OCI-LY1 (cell line): ENCODE measurements around the gene CNOT3.

Experiments used
- H2AFZ ChIP-seq: fragments of 200-600 bp; sonication (generic), shearing (Covaris generic); 2 replicates; pipeline ENCODE4 v1.6.0; 2014; ENCODE audit warnings: antibody characterized with exemption, mild to moderate bottlenecking, low read length
- H3F3A ChIP-seq: fragments of 200-600 bp; sonication (generic), shearing (Covaris generic); 2 replicates; pipeline ENCODE4 v1.6.0; 2014; ENCODE audit warnings: mild to moderate bottlenecking, antibody characterized with exemption, low read length, moderate library complexity; ENCODE audit not compliant: insufficient read depth
- H3K27ac ChIP-seq: fragments of 200-600 bp; sonication (generic); 2 replicates; pipeline ENCODE4 v1.5.1; 2014; ENCODE audit warnings: low read length, mixed run types, mild to moderate bottlenecking, low read depth; ENCODE audit not compliant: poor library complexity, severe bottlenecking
- H3K27me3 ChIP-seq: fragments of 200-600 bp; sonication (generic); 2 replicates; pipeline ENCODE4 v1.6.0; 2014; ENCODE audit warnings: antibody characterized with exemption, mild to moderate bottlenecking, low read length, moderate library complexity; ENCODE audit not compliant: insufficient read depth
- H3K36me3 ChIP-seq: fragments of 200-600 bp; sonication (generic); 2 replicates; pipeline ENCODE4 v1.6.1; 2014; ENCODE audit warnings: mild to moderate bottlenecking, antibody characterized with exemption, low read length, moderate library complexity, mixed read lengths; ENCODE audit not compliant: insufficient read depth
- H3K4me1 ChIP-seq: fragments of 200-600 bp; sonication (generic); 2 replicates; pipeline ENCODE4 v1.5.1; 2014; ENCODE audit warnings: mild to moderate bottlenecking, low read length, moderate library complexity; ENCODE audit not compliant: insufficient read depth, severe bottlenecking
- H3K4me2 ChIP-seq: fragments of 200-600 bp; sonication (generic), shearing (Covaris generic); 2 replicates; pipeline ENCODE4 v1.6.1; 2014; ENCODE audit warnings: low read length
- H3K4me3 ChIP-seq: fragments of 200-600 bp; sonication (generic); 2 replicates; pipeline ENCODE4 v1.5.1; 2014; ENCODE audit warnings: low read length, low read depth, mild to moderate bottlenecking, mixed read lengths; ENCODE audit not compliant: poor library complexity, severe bottlenecking
- H3K79me2 ChIP-seq: fragments of 200-600 bp; shearing (Covaris generic); 2 replicates; pipeline ENCODE4 v1.6.1; 2016; ENCODE audit warnings: mixed run types, low read length, mixed read lengths; ENCODE audit not compliant: insufficient read depth
- H3K9ac ChIP-seq: fragments of 200-600 bp; sonication (generic), shearing (Covaris generic); 2 replicates; pipeline ENCODE4 v1.6.1; 2014; ENCODE audit warnings: mild to moderate bottlenecking, low read length, mixed read lengths
- H3K9me2 ChIP-seq: fragments of 200-600 bp; sonication (generic), shearing (Covaris generic); 2 replicates; pipeline ENCODE4 v1.6.1; 2014; ENCODE audit warnings: low read depth, mild to moderate bottlenecking, low read length, mixed read lengths
- H3K9me3 ChIP-seq: fragments of 200-600 bp; shearing (Covaris generic); 2 replicates; pipeline ENCODE4 v1.6.1; 2014; ENCODE audit warnings: low read length, mixed read lengths
- H4K20me1 ChIP-seq: fragments of 200-600 bp; sonication (generic), shearing (Covaris generic); 2 replicates; pipeline ENCODE4 v1.6.0; 2016; ENCODE audit warnings: mild to moderate bottlenecking, low read length; ENCODE audit not compliant: insufficient read depth
- CTCF ChIP-seq: fragments of 200-600 bp; sonication (generic), shearing (Covaris generic); IDR thresholded peaks from 2 replicates; pipeline ENCODE4 v1.5.1; 2017; ENCODE audit warnings: mild to moderate bottlenecking, antibody characterized with exemption, low read length, moderate library complexity, mixed read lengths
- EZH2 ChIP-seq: fragments of 200-600 bp; sonication (generic), shearing (Covaris generic); IDR thresholded peaks from 2 replicates; pipeline ENCODE4 v1.8.0; 2017; ENCODE audit warnings: borderline replicate concordance, mixed run types, mild to moderate bottlenecking, antibody characterized with exemption, low read length, moderate library complexity, mixed read lengths

The CNOT3 gene

GRCh38 chr19:54203151-54203611, 65.6 kb downstream of the CNOT3 start:
- Histone ChIP-seq H3K27me3 (no peaks in the 10 kb centered on the region), H4K20me1 (no peaks in the 10 kb centered on the region; the same call in 1 of the 2 replicates), H2AFZ (no peak overlapping the region), H3K9me2 (no peaks in the 10 kb centered on the region), H3F3A (peaks cover 6% of the 10 kb centered on the region; the same call in 1 of the 2 replicates), H3K79me2 (peaks cover 43% of the 10 kb centered on the region), H3K4me1 (peaks cover 79% of the 10 kb centered on the region), H3K4me2 (peak overlapping the region; percentile 79), H3K9me3 (no peaks in the 10 kb centered on the region), H3K9ac (peak overlapping the region; percentile 83; the same call in 1 of the 2 replicates), H3K4me3 (peak overlapping the region; percentile 97), H3K27ac (peak overlapping the region; percentile 85), H3K36me3 (peaks cover 73% of the 10 kb centered on the region)
- TF ChIP-seq EZH2 (no peak), CTCF (no peak)

GRCh38 chr19:54204767-54205468, 67.4 kb downstream of the CNOT3 start:
- Histone ChIP-seq H3K9ac (no peak overlapping the region; the same call in 1 of the 2 replicates), H3K79me2 (peaks cover 43% of the 10 kb centered on the region), H3K4me3 (peak overlapping the region; percentile 97), H3F3A (0 out of 2 replicates have a peak, but pooled peaks cover 6% of the 10 kb centered on the region), H3K4me2 (peak overlapping the region; percentile 79), H3K27me3 (no peaks in the 10 kb centered on the region), H3K9me3 (no peaks in the 10 kb centered on the region), H3K27ac (no peak overlapping the region), H3K36me3 (peaks cover 90% of the 10 kb centered on the region), H3K9me2 (no peaks in the 10 kb centered on the region), H3K4me1 (peaks cover 69% of the 10 kb centered on the region), H2AFZ (no peak overlapping the region), H4K20me1 (no peaks in the 10 kb centered on the region; the same call in 1 of the 2 replicates)
- TF ChIP-seq CTCF = no peak
- TF ChIP-seq EZH2 = no peak
